ENCODE results near the gene FOXN3. TPM values are rescaled to one million over a fixed set of nuclear protein-coding genes. Genes with fewer than 3 reads are reported as not detected.

Gene FOXN3
- total and polyA plus RNA-seq, 2 experiments from 2014 or later: 98.9 to 167 TPM

- Mint-ChIP-seq H3K4me1 (peaks cover 39% of the 10 kb centered on the region), H3K36me3 (ENCODE audit: low read depth) (peaks cover 31% of the 10 kb centered on the region), H3K27ac (no peak overlapping the region), H3K27me3 (ENCODE audit: insufficient read depth, low read depth, poor library complexity) (peaks cover 19% of the 10 kb centered on the region), H3K4me3 (no peak overlapping the region), H3K9me3 (no peaks in the 10 kb centered on the region)
- no peak overlapping the region for H3K27ac ChIP-seq (ENCODE audit: low read depth)
- H3K9me2 ChIP-seq (ENCODE audit: insufficient read depth): no peaks in the 10 kb centered on the region
- H4K20me1 ChIP-seq (replicated peaks; ENCODE audit: insufficient read depth): peaks cover 19% of the 10 kb centered on the region; the same call in 1 of the 2 replicates
- H3K4me2 ChIP-seq: no peak overlapping the region
- peaks cover 48% of the 10 kb centered on the region for H3K79me2 ChIP-seq (replicated peaks; ENCODE audit: insufficient read depth)
- peaks cover 6% of the 10 kb centered on the region; the same call in 1 of the 2 replicates for H3K4me1 ChIP-seq (ENCODE audit: insufficient read depth)
- H3K36me3 ChIP-seq (ENCODE audit: insufficient read depth): no peaks in the 10 kb centered on the region; the same call in 1 of the 2 replicates
- no peak overlapping the region for H3K4me3 ChIP-seq
- H2AFZ ChIP-seq: no peak overlapping the region
- TF ChIP-seq REST (IDR thresholded peaks at IDR 0.05; ENCODE audit: unreplicated experiment) (no peak), POLR2AphosphoS5 (IDR thresholded peaks at IDR 0.05; ENCODE audit: low read depth) (no peak), STAT1 (IDR thresholded peaks at IDR 0.05; ENCODE audit: unreplicated experiment) (no peak), EZH2phosphoT487 (IDR thresholded peaks at IDR 0.05; ENCODE audit: unreplicated experiment) (no peak), CREB1 (CRISPR knock-in tag; IDR thresholded peaks at IDR 0.05; ENCODE audit: low read depth) (no peak), ZNF462 (CRISPR knock-in tag; IDR thresholded peaks at IDR 0.05) (no peak), NANOG (IDR thresholded peaks at IDR 0.05; ENCODE audit: borderline replicate concordance) (no peak), JUNB (IDR thresholded peaks at IDR 0.05; ENCODE audit: unreplicated experiment) (no peak)
- TF ChIP-seq, protein P1, sequence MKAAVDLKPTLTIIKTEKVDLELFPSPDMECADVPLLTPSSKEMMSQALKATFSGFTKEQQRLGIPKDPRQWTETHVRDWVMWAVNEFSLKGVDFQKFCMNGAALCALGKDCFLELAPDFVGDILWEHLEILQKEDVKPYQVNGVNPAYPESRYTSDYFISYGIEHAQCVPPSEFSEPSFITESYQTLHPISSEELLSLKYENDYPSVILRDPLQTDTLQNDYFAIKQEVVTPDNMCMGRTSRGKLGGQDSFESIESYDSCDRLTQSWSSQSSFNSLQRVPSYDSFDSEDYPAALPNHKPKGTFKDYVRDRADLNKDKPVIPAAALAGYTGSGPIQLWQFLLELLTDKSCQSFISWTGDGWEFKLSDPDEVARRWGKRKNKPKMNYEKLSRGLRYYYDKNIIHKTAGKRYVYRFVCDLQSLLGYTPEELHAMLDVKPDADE (IDR thresholded peaks at IDR 0.05): no peak
- TF ChIP-seq, protein P2, sequence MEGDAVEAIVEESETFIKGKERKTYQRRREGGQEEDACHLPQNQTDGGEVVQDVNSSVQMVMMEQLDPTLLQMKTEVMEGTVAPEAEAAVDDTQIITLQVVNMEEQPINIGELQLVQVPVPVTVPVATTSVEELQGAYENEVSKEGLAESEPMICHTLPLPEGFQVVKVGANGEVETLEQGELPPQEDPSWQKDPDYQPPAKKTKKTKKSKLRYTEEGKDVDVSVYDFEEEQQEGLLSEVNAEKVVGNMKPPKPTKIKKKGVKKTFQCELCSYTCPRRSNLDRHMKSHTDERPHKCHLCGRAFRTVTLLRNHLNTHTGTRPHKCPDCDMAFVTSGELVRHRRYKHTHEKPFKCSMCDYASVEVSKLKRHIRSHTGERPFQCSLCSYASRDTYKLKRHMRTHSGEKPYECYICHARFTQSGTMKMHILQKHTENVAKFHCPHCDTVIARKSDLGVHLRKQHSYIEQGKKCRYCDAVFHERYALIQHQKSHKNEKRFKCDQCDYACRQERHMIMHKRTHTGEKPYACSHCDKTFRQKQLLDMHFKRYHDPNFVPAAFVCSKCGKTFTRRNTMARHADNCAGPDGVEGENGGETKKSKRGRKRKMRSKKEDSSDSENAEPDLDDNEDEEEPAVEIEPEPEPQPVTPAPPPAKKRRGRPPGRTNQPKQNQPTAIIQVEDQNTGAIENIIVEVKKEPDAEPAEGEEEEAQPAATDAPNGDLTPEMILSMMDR (conservative IDR thresholded peaks at IDR 0.05; ENCODE audit: low read depth in 2 of 2): no peak
- no peak for ATAC-seq
- no peak for DNase-seq (ENCODE audit: low spot score)
- H3F3A ChIP-seq (replicated peaks; ENCODE audit: low read depth): peaks cover 6% of the 10 kb centered on the region; the same call in 1 of the 2 replicates
- no peaks in the 10 kb centered on the region for H3K27me3 ChIP-seq (ENCODE audit: insufficient read depth)
Measured at GRCh38 chr14:89182326-89182725, 234.7 kb downstream of the FOXN3 start.

All from GM23338 (cell line).